Osteoblast (primary cell): Measurements from ENCODE around the gene WNK2. TPM values are rescaled to one million over a fixed set of nuclear protein-coding genes. Genes with fewer than 3 reads are reported as not detected.

ENCODE experiments used
- DNase-seq: peaks from one replicate; pipeline ENCODE4 v3.0.0; 2011; ENCODE audit warnings: low spot score, mixed read lengths; ENCODE audit not compliant: insufficient read length; ENCODE audit errors: missing footprints
- H2AFZ ChIP-seq: 2 replicates; pipeline ENCODE4 v1.6.0; 2011; ENCODE audit warnings: mild to moderate bottlenecking, low read length
- H3K27ac ChIP-seq: 2 replicates; pipeline ENCODE4 v1.5.1; 2011; ENCODE audit warnings: mild to moderate bottlenecking, low read depth, low read length, moderate library complexity
- H3K27me3 ChIP-seq: 2 replicates; pipeline ENCODE4 v1.6.0; 2012; ENCODE audit warnings: mild to moderate bottlenecking, control low read depth, inconsistent platforms, low read length, moderate library complexity; ENCODE audit not compliant: insufficient read depth
- H3K36me3 ChIP-seq: 2 replicates; pipeline ENCODE4 v1.5.1; 2011; ENCODE audit warnings: mild to moderate bottlenecking, low read length, control low read depth, moderate library complexity; ENCODE audit not compliant: insufficient read depth
- H3K4me1 ChIP-seq: 2 replicates; pipeline ENCODE4 v1.5.1; 2011; ENCODE audit warnings: mild to moderate bottlenecking, low read length, control low read depth, moderate library complexity; ENCODE audit not compliant: insufficient read depth
- H3K4me2 ChIP-seq: 2 replicates; pipeline ENCODE4 v1.6.0; 2011; ENCODE audit warnings: mild to moderate bottlenecking, low read length; ENCODE audit not compliant: insufficient read depth
- H3K4me3 ChIP-seq: fragments of 200-600 bp; sonication (generic); 3 replicates; pipeline ENCODE4 v1.5.1; 2012; ENCODE audit warnings: mild to moderate bottlenecking, low read length, inconsistent platforms; ENCODE audit not compliant: insufficient read depth
- H3K79me2 ChIP-seq: 2 replicates; pipeline ENCODE4 v1.6.0; 2012; ENCODE audit warnings: mild to moderate bottlenecking, low read length, control low read depth, inconsistent platforms; ENCODE audit not compliant: insufficient read depth
- H3K9me3 ChIP-seq: 2 replicates; pipeline ENCODE4 v1.5.1; 2011; ENCODE audit warnings: low read depth, low read length, control low read depth
- H4K20me1 ChIP-seq: 2 replicates; pipeline ENCODE4 v1.6.0; 2012; ENCODE audit warnings: mild to moderate bottlenecking, low read length, control low read depth; ENCODE audit not compliant: insufficient read depth
- CTCF ChIP-seq: IDR thresholded peaks from 2 replicates; pipeline ENCODE4 v1.5.1; 2011; ENCODE audit warnings: mild to moderate bottlenecking, low read depth, low read length, moderate library complexity; ENCODE audit errors: extremely low read depth
- total RNA-seq: library from RNA; depleted of rRNA; stranded (reverse); fragments of >200 nt; gene quantifications from 2 replicates; pipeline ENCODE4 v1.2.3, GENCODE V29; 2012

Gene WNK2
- total RNA-seq, 1 donor: not detected

DNA sequence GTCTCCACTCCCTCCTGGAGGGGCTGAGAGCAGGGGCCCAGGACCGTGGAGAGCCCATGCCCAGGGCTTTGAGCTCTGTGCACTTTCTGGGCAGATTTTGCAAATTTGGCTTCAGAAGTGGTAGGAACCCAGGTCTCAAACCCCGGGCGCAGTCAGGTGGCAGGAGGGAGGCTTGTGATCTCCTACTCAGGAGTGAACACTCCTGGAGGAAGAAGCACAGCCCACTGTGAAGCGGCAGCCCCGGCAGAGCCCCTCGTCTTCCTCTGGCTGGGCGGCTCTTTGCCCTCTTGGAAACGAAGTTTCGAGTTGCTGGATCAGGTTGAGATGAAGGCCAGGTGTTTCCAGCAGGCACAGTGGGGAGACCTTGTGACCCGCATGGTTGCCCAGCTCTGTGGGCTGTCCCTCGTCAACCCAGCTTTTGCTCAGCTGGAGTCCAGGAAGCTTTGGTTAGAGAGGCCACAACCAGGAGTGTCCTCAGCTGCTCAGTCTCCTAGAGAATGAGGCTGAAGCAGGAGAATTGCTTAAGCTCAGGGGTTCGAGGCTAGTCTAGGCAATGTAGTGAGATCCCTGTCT lies 48.5 kb downstream of the WNK2 start:
- Histone ChIP-seq H3K4me1 (no peaks in the 10 kb centered on the region), H3K79me2 (no peaks in the 10 kb centered on the region), H3K9me3 (no peaks in the 10 kb centered on the region), H3K27ac (no peak overlapping the region), H3K4me3 (no peak overlapping the region), H3K27me3 (no peaks in the 10 kb centered on the region), H3K36me3 (no peaks in the 10 kb centered on the region), H2AFZ (no peak overlapping the region), H4K20me1 (no peaks in the 10 kb centered on the region), H3K4me2 (no peak overlapping the region)
- TF ChIP-seq CTCF: no peak
- DNase-seq: no peak

DNA sequence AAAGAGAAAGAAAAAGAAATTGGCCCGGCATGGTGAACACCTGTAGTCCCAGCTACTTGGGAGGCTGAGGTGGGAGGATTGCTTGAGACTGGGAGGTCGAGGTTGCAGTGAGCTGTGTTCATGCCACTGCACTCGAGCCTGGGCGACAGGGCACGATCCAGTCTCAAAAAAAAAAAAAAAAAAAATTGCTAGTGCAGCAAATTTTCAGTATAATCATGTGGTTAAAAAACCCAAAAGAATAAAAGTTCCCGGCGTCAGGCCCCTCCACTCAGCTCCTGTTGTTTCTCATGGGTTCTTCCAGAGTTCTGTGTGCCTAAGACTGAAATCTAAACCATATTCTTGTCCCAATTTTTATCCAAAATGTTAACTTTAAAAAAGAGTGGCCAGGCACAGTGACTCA lies 49.1 kb downstream of the WNK2 start:
- Histone ChIP-seq H3K27ac (no peak overlapping the region), H3K79me2 (no peaks in the 10 kb centered on the region), H2AFZ (no peak overlapping the region), H3K9me3 (no peaks in the 10 kb centered on the region), H3K4me1 (no peaks in the 10 kb centered on the region), H3K4me3 (no peak overlapping the region), H3K36me3 (no peaks in the 10 kb centered on the region), H3K27me3 (no peaks in the 10 kb centered on the region), H4K20me1 (no peaks in the 10 kb centered on the region), H3K4me2 (no peak overlapping the region)
- no peak for TF ChIP-seq CTCF
- DNase-seq: peak; percentile 46

DNA sequence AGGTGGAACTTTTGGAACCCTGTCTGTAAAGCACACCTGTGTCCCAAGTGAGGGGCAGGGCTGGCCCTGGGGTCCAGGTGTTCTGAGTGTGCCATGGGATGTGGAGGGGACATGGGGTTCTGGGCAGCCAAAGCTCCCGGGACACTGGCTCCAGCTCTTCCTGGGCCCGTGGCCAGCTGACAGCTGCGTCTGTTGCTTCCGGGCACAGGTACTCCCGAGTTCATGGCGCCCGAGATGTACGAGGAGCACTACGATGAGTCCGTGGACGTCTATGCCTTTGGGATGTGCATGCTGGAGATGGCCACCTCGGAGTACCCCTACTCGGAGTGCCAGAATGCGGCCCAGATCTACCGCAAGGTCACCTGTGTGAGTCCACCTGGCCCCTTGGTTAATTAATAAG lies 50.7 kb downstream of the WNK2 start:
- Histone ChIP-seq H3K27ac (no peak overlapping the region), H3K79me2 (no peaks in the 10 kb centered on the region), H4K20me1 (no peaks in the 10 kb centered on the region), H3K4me2 (no peak overlapping the region), H3K4me3 (no peak overlapping the region), H3K9me3 (no peaks in the 10 kb centered on the region), H3K27me3 (no peaks in the 10 kb centered on the region), H3K4me1 (no peaks in the 10 kb centered on the region), H3K36me3 (no peaks in the 10 kb centered on the region), H2AFZ (no peak overlapping the region)
- DNase-seq: peak; percentile 65
- no peak for TF ChIP-seq CTCF

GRCh38 chr9:93235300-93235960 lies 51.5 kb downstream of the WNK2 start:
- no peaks in the 10 kb centered on the region for H3K4me1 ChIP-seq
- H4K20me1 ChIP-seq: no peaks in the 10 kb centered on the region
- H3K27ac ChIP-seq: no peak overlapping the region
- H3K36me3 ChIP-seq: no peaks in the 10 kb centered on the region
- peak; percentile 82 for DNase-seq
- H3K27me3 ChIP-seq: no peaks in the 10 kb centered on the region
- no peak overlapping the region for H2AFZ ChIP-seq
- H3K4me3 ChIP-seq: no peak overlapping the region
- H3K79me2 ChIP-seq: no peaks in the 10 kb centered on the region
- TF ChIP-seq CTCF: no peak
- no peaks in the 10 kb centered on the region for H3K9me3 ChIP-seq
- H3K4me2 ChIP-seq: no peak overlapping the region
